NCI-H1048 (cell line): ENCODE results near the gene ZSCAN23.
"Not testable (repeated sequence)": the region's sequence is repeated elsewhere in the genome, so short reads cannot be mapped to it uniquely, and the experiment has no call there.

Source experiments
- DNase-seq: peaks from one replicate; lab custom pipeline; 2025; lab: John Stamatoyannopoulos, UW

ZSCAN23 gene

GRCh38 chr6:28436404-28436803, 6.9 kb downstream of the ZSCAN23 start:
- DNase-seq, result no peak

DNA sequence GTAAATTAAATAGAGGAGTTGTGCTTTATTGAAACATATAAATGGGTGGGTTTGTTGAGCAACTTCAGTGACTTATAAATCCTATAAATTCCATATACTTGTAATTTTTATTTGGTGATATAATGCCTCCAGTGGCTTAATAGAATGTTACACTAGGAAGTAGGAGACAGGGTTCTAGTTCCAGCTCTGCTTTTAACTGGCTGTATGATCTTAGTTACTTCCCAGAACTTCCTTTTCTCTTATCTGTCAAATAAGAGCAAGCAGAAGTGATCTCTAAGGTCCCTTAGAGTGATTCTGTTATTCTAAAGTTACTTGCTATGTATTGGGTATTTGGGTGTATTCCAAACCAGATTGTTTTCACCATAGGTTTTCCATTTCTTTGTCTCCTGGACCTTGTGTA, 10.2 kb downstream of the ZSCAN23 start:
- no peak for DNase-seq

- no peak for DNase-seq
Observed at GRCh38 chr6:28429781-28430180, 13.5 kb downstream of the ZSCAN23 start.

GRCh38 chr6:28425944-28426541, 17.2 kb downstream of the ZSCAN23 start:
- DNase-seq, result no peak

DNA sequence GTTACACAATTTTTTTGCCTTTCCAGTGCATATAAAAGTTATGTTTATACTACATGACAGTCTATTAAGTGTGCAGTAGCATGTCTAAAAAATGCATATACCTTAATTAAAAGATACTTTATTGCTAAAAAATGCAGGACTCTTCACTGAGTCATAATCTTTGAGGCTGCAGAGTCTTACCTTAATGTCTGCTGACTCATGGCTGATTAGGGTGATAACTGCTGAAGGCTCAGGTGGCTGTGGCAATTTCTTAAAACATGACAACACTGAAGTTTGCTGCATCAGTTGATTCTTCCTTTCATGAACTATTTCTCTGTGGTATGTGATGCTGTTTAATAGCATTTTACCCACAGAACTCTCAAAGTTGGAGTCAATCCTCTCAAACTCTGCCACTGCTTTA, 19.1 kb downstream of the ZSCAN23 start:
- DNase-seq, result no peak

DNA sequence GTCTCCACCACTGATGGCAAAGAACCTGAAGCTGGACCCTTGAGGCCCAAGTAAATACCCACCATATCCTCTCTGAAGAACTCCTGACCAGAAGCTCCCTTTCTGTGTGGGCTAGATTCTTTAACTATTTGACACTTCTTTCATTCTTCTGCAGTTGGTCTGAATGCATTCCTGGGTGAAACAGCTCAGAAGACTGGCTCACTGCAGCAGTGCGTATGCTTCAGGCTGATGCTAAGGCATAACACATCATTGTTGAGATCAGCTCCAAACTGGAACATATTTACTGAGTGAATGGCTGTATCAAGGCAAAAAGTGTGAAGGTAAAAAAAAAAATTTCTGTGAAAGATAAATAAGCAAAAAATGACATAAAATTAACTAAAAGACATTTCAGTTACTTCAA, 19.7 kb downstream of the ZSCAN23 start:
- no peak for DNase-seq

DNA sequence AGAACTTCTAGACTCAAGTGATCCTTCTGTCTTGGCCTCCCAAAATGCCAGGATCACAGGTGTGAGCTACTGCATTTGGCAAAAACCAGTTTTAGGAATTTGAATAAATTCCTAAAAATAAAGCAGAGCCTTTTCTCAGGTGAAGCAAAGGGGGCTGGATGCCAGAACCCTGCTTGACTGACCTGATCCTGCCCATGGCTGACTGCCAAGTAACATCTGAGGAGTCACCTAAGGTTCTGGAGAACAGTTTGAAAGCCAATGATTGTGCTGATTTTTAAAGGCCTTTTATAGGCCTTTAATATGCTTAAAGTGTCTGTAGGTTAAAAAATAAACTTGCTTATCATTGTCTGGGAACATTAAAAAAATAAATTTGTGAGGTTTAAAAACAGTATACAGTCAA, 29.6 kb downstream of the ZSCAN23 start:
- no peak for DNase-seq

DNA sequence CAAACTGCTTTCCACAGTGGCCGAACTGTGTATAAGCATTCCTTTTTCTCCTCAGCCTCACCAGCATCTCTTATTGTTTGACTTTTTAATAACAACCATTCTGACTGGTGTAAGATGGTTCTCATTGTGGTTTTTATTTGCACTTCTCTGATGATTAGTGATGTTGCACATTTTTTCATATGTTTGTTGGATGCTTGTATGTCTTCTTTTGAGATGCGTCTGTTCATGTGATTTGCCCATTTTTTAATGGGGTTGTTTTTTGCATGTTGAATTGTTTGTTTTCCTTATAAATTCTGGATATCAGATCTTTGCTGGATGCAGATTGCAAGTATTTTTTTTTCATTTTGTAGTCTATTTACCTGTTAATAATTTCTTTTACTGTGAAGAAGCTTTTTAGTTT, 32.5 kb downstream of the ZSCAN23 start:
- DNase-seq, result no peak

- no peak for DNase-seq
Observed at GRCh38 chr6:28408076-28408802, 35.1 kb downstream of the ZSCAN23 start.

DNA sequence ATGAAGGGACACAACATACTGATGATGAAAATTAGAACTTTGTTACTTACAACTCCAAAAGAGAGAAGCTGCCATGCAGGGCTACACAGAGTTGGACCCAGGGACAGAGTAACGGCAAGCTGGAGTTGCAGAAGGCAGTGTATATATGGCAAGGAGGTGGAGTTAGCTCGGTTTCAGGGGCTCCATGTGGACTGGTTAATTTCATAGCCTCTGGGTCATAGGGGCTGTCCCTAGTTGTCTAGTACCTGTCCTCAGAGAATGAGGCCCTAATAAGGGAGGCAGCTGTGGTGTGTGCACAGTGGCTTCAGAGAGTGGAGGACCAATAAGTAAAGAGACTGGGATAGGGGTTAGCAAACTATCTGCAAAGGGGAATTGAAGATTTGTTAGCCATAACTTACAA, 35.9 kb downstream of the ZSCAN23 start:
- no peak for DNase-seq

- DNase-seq, result not testable (repeated sequence)
Observed at GRCh38 chr6:28403923-28404322, 39.4 kb downstream of the ZSCAN23 start.

DNA sequence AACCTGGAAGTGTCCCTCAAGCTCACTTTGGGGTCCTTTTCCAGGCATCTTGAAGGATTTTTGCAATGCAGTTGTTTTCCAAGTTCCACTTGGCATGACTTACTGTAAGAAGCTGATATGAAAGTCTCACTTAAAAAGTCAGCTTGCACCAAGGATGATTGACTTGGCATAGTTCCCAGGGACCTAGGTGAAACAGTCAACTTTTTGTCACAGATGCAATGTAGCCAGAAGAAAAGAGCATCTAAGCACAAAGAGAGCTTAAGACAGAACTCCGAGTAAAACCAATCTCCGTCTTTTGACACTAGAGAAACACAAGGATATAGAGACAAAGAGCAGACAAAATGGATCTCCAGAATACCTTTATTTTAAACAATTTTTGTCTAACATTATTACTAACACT, 41.1 kb downstream of the ZSCAN23 start:
- DNase-seq, result no peak

GRCh38 chr6:28401172-28401571, 42.1 kb downstream of the ZSCAN23 start:
- DNase-seq, result no peak

DNA sequence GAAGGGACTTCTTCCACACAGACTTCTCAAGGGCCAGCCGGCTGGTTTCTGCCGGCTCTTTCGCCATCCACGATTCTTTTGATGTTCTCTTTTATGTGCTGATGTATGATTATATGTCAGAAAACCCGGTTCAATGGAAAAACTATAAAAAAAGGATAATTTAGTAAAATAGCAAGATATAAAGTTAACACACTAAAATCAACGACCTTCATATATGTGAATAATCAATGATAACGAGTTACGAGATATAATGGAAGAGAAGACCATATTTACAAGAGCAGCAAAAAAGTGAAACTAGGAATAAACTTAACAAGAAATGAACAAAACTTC, 43.2 kb downstream of the ZSCAN23 start:
- DNase-seq, result no peak

DNA sequence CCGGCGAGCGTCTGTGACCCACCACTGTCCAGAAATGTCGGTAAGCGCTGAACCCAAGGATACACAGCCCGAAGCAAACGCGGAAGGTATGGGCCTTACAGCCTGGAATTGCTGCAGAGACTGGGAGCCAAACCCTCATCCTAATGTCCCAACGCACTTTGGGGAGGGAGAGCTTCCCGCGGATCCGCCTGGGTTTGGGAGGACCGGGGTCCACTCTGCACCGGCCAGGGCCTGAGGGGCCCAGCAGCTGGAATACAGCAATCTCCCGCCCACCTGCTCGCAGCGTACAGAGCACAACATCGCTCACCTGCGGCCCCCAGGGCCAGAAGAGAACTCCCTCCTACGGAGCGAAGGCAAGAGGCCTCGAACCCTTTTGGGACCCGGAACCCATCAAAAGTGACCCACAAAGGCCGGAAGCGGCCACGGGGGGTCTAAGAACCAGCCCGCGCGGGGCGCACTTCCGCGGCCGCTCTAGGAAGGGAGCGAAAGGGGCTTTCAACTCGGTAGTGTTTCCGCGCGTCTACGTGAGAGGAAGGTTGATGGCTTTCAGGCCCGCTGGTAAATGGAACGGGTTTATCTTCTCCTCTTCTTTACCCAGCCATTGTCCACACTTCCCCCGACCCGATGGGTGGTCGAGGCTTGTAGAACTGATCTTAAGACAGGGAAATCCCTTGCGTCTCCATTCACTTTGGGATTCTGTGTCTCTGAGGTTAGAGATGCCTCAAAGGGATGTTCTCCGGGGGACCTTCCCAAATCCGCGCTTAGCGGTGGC, 43.8 kb downstream of the ZSCAN23 start, which contains the start of gene ZSCAN12:
ZSCAN12 (minus strand) TSS at position 398 of the 772 bp plus-strand sequence. CDS start 1,342 bp downstream, outside the sequence.
- no peak for DNase-seq

GRCh38 chr6:28395918-28396317, 47.4 kb downstream of the ZSCAN23 start:
- no peak for DNase-seq

DNA sequence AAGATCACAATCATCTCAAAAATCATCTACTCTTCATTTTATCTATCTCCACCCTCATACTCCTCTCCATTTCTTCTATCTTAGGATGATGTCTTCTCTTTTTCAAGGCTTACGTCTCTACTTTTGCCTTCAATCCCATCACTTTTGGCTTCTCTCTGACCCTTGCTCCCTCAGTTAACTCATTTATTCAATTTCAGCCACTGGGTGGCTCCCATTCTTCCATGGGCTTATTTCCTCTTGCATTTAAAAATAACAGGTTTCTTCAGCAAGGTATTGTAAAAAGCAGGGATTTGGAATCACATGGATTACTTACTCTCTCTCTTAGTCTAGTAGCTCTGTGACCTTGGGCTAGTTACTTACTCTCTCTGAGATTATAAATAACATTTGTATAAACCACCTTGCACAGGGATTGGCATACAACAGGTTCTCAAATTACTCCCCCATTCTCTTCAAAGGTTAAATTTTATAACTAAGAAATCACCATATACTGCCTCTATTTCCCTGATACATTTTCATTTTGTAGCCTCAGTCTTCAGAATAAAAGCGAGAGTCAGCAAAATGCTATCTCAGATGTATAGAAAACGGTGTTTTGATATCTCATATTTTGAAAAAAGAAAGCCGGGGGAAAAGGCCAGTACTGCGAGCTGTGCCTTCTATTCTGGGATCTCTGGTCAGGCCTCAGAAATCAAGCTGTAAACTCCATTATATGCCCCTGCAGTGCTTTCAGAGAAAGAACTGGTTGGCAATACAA, 49.2 kb downstream of the ZSCAN23 start:
- no peak for DNase-seq

DNA sequence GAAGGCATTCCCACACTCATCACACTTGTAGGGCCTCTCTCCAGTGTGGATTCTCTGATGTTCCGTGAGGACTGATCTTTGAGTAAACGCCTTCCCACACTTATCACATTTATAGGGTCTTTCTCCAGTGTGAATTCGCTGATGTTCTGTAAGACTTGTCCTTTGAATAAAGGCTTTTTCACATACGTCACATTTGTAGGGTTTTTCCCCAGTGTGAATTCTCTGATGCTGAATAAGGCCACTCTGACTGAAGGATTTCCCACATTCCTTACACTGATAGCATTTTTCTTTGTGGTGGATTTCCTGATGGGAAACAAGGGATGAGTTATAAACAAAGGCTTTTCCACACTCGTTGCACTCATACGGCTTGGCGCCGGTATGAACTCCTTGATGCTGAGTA, 52.6 kb downstream of the ZSCAN23 start:
- no peak for DNase-seq

- DNase-seq, result no peak
Observed at GRCh38 chr6:28384143-28384533, 59.2 kb downstream of the ZSCAN23 start.

DNA sequence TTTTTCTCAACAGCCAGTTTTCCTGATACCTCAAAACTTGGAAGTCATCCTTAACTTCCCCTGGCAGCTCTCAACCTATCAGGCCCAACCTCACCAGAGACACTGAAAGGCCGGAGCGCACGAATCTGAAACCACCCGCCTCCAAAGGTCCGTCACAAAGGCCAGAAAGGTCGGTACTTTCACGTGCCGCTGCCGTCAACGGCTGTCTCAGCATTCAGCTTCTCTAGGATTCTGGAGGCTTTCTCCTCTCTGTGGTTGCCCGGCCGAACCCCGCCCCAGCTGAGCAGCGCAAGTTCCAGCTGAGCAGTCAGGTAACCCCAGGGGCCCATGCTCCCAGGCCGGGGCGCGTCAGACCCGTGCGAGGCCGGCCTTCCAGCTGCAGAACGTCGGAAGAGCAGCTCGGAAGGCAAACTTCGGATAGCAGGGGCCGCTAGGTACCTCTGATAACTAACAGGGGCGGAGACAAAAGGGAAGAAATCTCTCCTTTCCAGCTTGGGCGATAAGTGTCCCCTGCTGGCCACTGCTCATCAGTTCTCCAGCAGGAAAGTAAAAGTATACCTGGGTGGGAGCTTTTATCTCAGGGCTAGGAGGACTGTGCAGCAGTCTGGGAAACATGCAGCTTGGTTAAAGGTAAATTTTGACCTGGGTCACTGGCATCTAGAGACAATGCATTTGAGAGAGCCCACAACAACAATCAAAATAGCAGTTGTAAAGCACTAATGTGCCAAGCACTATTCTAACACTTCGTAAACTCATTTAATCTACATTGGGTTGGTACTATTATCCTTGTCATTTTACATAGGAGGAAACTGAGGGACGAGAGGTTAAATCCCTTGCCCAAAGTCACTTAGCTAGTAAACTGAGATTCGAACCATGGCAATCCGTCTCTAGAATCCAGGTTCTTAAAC, 59.8 kb downstream of the ZSCAN23 start:
- no peak for DNase-seq
